OCI-LY1 (cell line): ENCODE measurements around the gene KRT23.
A peak's percentile ranks its signal among the peaks of the same experiment; 100 is the strongest.

Experiments used
- H2AFZ ChIP-seq: fragments of 200-600 bp; sonication (generic), shearing (Covaris generic); 2 replicates; pipeline ENCODE4 v1.6.0; 2014; ENCODE audit warnings: antibody characterized with exemption, mild to moderate bottlenecking, low read length
- H3F3A ChIP-seq: fragments of 200-600 bp; sonication (generic), shearing (Covaris generic); 2 replicates; pipeline ENCODE4 v1.6.0; 2014; ENCODE audit warnings: mild to moderate bottlenecking, antibody characterized with exemption, low read length, moderate library complexity; ENCODE audit not compliant: insufficient read depth
- H3K27ac ChIP-seq: fragments of 200-600 bp; sonication (generic); 2 replicates; pipeline ENCODE4 v1.5.1; 2014; ENCODE audit warnings: low read length, mixed run types, mild to moderate bottlenecking, low read depth; ENCODE audit not compliant: poor library complexity, severe bottlenecking
- H3K27me3 ChIP-seq: fragments of 200-600 bp; sonication (generic); 2 replicates; pipeline ENCODE4 v1.6.0; 2014; ENCODE audit warnings: antibody characterized with exemption, mild to moderate bottlenecking, low read length, moderate library complexity; ENCODE audit not compliant: insufficient read depth
- H3K36me3 ChIP-seq: fragments of 200-600 bp; sonication (generic); 2 replicates; pipeline ENCODE4 v1.6.1; 2014; ENCODE audit warnings: mild to moderate bottlenecking, antibody characterized with exemption, low read length, moderate library complexity, mixed read lengths; ENCODE audit not compliant: insufficient read depth
- H3K4me1 ChIP-seq: fragments of 200-600 bp; sonication (generic); 2 replicates; pipeline ENCODE4 v1.5.1; 2014; ENCODE audit warnings: mild to moderate bottlenecking, low read length, moderate library complexity; ENCODE audit not compliant: insufficient read depth, severe bottlenecking
- H3K4me2 ChIP-seq: fragments of 200-600 bp; sonication (generic), shearing (Covaris generic); 2 replicates; pipeline ENCODE4 v1.6.1; 2014; ENCODE audit warnings: low read length
- H3K4me3 ChIP-seq: fragments of 200-600 bp; sonication (generic); 2 replicates; pipeline ENCODE4 v1.5.1; 2014; ENCODE audit warnings: low read length, low read depth, mild to moderate bottlenecking, mixed read lengths; ENCODE audit not compliant: poor library complexity, severe bottlenecking
- H3K79me2 ChIP-seq: fragments of 200-600 bp; shearing (Covaris generic); 2 replicates; pipeline ENCODE4 v1.6.1; 2016; ENCODE audit warnings: mixed run types, low read length, mixed read lengths; ENCODE audit not compliant: insufficient read depth
- H3K9ac ChIP-seq: fragments of 200-600 bp; sonication (generic), shearing (Covaris generic); 2 replicates; pipeline ENCODE4 v1.6.1; 2014; ENCODE audit warnings: mild to moderate bottlenecking, low read length, mixed read lengths
- H3K9me2 ChIP-seq: fragments of 200-600 bp; sonication (generic), shearing (Covaris generic); 2 replicates; pipeline ENCODE4 v1.6.1; 2014; ENCODE audit warnings: low read depth, mild to moderate bottlenecking, low read length, mixed read lengths
- H3K9me3 ChIP-seq: fragments of 200-600 bp; shearing (Covaris generic); 2 replicates; pipeline ENCODE4 v1.6.1; 2014; ENCODE audit warnings: low read length, mixed read lengths
- H4K20me1 ChIP-seq: fragments of 200-600 bp; sonication (generic), shearing (Covaris generic); 2 replicates; pipeline ENCODE4 v1.6.0; 2016; ENCODE audit warnings: mild to moderate bottlenecking, low read length; ENCODE audit not compliant: insufficient read depth
- EZH2 ChIP-seq: fragments of 200-600 bp; sonication (generic), shearing (Covaris generic); IDR thresholded peaks from 2 replicates; pipeline ENCODE4 v1.8.0; 2017; ENCODE audit warnings: borderline replicate concordance, mixed run types, mild to moderate bottlenecking, antibody characterized with exemption, low read length, moderate library complexity, mixed read lengths
- TF ChIP-seq, protein P1 (sequence below): fragments of 200-600 bp; sonication (generic), shearing (Covaris generic); IDR thresholded peaks from 2 replicates; pipeline ENCODE4 v1.5.1; 2017; ENCODE audit warnings: mild to moderate bottlenecking, antibody characterized with exemption, low read length, moderate library complexity, mixed read lengths

KRT23 gene

DNA sequence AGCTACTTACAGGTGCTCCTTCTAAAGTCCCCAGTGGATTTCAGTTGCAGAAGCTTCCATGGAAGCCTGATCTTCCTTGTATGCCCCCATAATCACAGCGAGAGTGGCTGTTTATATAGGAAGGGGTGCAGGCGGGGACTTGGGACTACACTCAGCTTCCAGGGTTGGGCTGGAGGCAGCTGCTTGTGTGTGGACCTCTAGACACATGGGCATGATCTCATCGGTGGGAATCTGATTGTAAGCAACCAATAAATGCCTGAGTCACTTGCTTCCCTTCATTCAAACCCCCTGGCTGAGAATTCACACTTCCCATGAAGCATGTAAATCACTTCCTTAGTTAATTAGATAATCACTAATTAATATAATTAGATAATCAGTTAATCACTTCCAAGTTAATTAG is 51.4 kb downstream of the KRT23 start:
- no peaks in the 10 kb centered on the region for H3K36me3 ChIP-seq
- no peaks in the 10 kb centered on the region for H3K79me2 ChIP-seq
- TF ChIP-seq, protein P1, sequence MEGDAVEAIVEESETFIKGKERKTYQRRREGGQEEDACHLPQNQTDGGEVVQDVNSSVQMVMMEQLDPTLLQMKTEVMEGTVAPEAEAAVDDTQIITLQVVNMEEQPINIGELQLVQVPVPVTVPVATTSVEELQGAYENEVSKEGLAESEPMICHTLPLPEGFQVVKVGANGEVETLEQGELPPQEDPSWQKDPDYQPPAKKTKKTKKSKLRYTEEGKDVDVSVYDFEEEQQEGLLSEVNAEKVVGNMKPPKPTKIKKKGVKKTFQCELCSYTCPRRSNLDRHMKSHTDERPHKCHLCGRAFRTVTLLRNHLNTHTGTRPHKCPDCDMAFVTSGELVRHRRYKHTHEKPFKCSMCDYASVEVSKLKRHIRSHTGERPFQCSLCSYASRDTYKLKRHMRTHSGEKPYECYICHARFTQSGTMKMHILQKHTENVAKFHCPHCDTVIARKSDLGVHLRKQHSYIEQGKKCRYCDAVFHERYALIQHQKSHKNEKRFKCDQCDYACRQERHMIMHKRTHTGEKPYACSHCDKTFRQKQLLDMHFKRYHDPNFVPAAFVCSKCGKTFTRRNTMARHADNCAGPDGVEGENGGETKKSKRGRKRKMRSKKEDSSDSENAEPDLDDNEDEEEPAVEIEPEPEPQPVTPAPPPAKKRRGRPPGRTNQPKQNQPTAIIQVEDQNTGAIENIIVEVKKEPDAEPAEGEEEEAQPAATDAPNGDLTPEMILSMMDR: no peak
- TF ChIP-seq EZH2: no peak
- no peak overlapping the region for H3K4me2 ChIP-seq
- H3K27me3 ChIP-seq: peaks cover 5% of the 10 kb centered on the region; the same call in 1 of the 2 replicates
- H3F3A ChIP-seq: no peaks in the 10 kb centered on the region
- no peaks in the 10 kb centered on the region for H4K20me1 ChIP-seq
- no peak overlapping the region for H3K27ac ChIP-seq
- no peaks in the 10 kb centered on the region for H3K9me3 ChIP-seq
- no peak overlapping the region for H3K9ac ChIP-seq
- no peaks in the 10 kb centered on the region for H3K9me2 ChIP-seq
- H3K4me1 ChIP-seq: no peaks in the 10 kb centered on the region
- H3K4me3 ChIP-seq: no peak overlapping the region
- H2AFZ ChIP-seq: no peak overlapping the region

DNA sequence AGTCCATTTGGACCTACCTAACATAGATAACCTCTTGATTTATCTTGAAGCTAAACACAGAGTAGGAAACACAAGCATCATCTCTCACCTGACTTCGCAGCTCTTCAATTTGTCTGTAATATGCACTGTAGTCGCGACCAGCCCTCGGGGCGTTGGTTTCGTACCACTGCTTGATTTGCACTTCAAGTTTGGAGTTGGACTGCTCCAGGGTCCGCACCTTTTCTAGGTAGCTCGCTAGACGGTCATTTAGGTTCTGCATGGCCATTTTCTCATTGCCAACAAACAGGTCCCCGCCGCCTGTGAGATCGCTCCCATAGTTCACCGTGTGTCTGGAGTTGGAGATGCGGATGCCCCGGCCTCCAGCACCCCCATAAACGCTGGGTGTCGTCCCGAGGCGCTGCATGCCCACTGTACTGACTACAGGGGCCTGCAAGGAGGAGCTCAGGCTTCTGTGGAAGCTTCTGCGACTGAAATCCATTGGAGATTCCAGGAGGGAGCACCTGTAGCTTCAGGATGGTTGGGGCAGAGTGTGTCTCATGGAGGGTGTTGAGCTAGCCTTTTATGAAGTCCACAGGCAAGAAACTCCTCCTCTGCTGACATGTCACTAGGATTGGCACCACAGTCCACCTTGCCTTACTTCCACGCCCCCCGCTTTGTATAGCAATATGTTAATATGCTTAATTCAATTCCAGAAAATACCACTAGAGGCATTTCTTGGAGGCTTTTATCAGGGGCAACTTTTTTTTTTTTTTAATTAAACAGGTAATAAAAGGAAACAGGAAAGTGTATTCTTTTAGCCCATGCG is 52.5 kb downstream of the KRT23 start, which contains the start of gene KRT20:
KRT20 (minus strand) TSS at position 535 of the 805 bp plus-strand sequence; CDS start at position 478, 57 bp downstream.
- Histone ChIP-seq H3K79me2 (no peaks in the 10 kb centered on the region), H2AFZ (no peak within 1 kb of the TSS), H3K4me2 (no peak within 1 kb of the TSS), H3K27ac (no peak within 1 kb of the TSS), H3K4me1 (no peaks in the 10 kb centered on the region), H3K36me3 (no peaks in the 10 kb centered on the region), H4K20me1 (no peaks in the 10 kb centered on the region), H3F3A (no peaks in the 10 kb centered on the region), H3K4me3 (no peak within 1 kb of the TSS), H3K9me2 (no peaks in the 10 kb centered on the region), H3K9me3 (no peaks in the 10 kb centered on the region), H3K9ac (no peak within 1 kb of the TSS), H3K27me3 (0 out of 2 replicates have a peak, but pooled peaks cover 2% of the 10 kb centered on the region)
- TF ChIP-seq, protein P1: peak; percentile 19; the same call in 1 of the 2 replicates
- TF ChIP-seq EZH2: no peak

DNA sequence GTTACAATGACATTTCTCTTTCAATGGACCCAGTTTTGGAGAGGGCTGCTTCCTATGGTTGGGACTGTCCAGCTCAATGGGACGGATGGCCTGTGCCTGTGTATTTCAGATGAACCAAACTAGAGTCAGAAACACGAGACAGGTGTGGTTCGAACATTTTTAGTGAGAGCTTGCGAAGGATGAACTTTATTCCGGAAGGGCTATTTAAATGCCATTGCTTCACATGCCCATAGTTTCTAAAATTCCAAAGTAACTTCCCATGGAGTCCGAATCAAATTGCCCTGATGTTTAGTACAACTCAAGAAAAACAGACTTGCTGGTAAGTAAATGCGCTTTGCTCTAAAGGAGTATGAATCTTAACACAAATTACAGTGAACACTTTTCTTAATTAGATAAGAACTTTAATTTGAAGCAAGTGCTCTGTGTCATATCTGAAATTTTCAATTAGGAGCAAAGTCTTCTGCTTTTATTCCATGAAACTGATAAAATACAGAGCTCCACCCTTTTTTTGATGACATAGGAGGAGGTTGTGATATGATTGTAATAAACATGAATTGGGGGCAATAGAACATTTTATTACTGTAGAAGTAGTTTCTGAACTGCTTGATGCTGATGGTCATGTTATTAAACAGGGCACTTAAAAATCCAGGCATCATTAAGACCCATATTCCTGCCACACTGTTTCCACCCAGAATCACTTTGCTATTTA is 53.7 kb downstream of the KRT23 start:
- Histone ChIP-seq H2AFZ (no peak overlapping the region), H3K79me2 (no peaks in the 10 kb centered on the region), H3K27ac (no peak overlapping the region), H3K9ac (no peak overlapping the region), H3K36me3 (no peaks in the 10 kb centered on the region), H4K20me1 (no peaks in the 10 kb centered on the region), H3K4me1 (no peaks in the 10 kb centered on the region), H3K9me2 (no peaks in the 10 kb centered on the region), H3K9me3 (no peaks in the 10 kb centered on the region), H3K4me2 (no peak overlapping the region), H3K27me3 (0 out of 2 replicates have a peak, but pooled peaks cover 2% of the 10 kb centered on the region), H3F3A (no peaks in the 10 kb centered on the region), H3K4me3 (no peak overlapping the region)
- TF ChIP-seq, protein P1: no peak
